ENCODE results near the gene LRFN3. TPM values are rescaled to one million over a fixed set of nuclear protein-coding genes. Genes with fewer than 3 reads are reported as not detected.

Gene LRFN3
- total RNA-seq, 2 experiments from 2014 or later: 2.8 to 6.0 TPM

- H3K36me3 ChIP-seq (ENCODE audit: insufficient read depth, low read length): peaks cover 62% of the 10 kb centered on the region
- H2AFZ ChIP-seq (ENCODE audit: low read length): no peak overlapping the region
- no peaks in the 10 kb centered on the region for H4K20me1 ChIP-seq (ENCODE audit: insufficient read depth, low read length)
- no TSS peak for BruUV-seq (replicated peaks)
- H3K9me3 ChIP-seq (ENCODE audit: low read length): no peaks in the 10 kb centered on the region
- no peaks in the 10 kb centered on the region for H3K9me2 ChIP-seq (ENCODE audit: insufficient read depth, low read length)
- TF ChIP-seq EZH2phosphoT487 (IDR thresholded peaks at IDR 0.05; ENCODE audit: borderline replicate concordance, low read depth, low read length): no peak
- TF ChIP-seq, protein P1, sequence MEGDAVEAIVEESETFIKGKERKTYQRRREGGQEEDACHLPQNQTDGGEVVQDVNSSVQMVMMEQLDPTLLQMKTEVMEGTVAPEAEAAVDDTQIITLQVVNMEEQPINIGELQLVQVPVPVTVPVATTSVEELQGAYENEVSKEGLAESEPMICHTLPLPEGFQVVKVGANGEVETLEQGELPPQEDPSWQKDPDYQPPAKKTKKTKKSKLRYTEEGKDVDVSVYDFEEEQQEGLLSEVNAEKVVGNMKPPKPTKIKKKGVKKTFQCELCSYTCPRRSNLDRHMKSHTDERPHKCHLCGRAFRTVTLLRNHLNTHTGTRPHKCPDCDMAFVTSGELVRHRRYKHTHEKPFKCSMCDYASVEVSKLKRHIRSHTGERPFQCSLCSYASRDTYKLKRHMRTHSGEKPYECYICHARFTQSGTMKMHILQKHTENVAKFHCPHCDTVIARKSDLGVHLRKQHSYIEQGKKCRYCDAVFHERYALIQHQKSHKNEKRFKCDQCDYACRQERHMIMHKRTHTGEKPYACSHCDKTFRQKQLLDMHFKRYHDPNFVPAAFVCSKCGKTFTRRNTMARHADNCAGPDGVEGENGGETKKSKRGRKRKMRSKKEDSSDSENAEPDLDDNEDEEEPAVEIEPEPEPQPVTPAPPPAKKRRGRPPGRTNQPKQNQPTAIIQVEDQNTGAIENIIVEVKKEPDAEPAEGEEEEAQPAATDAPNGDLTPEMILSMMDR (conservative IDR thresholded peaks at IDR 0.05; ENCODE audit: low read length): no peak
- peak overlapping the region; percentile 99 for H3K4me2 ChIP-seq (ENCODE audit: low read length)
- CTCF ChIA-PET (ENCODE audit: unreplicated experiment): no interaction called here
- H3K27ac ChIP-seq (ENCODE audit: low read depth, low read length, poor library complexity, severe bottlenecking): peak overlapping the region; percentile 87
- peak overlapping the region; percentile 77 for H3K4me3 ChIP-seq (ENCODE audit: low read depth, low read length, poor library complexity, severe bottlenecking)
- H3K4me1 ChIP-seq (ENCODE audit: insufficient read depth, low read length, poor library complexity, severe bottlenecking): peaks cover 32% of the 10 kb centered on the region
- H3K79me2 ChIP-seq (ENCODE audit: insufficient read depth, low read depth, low read length): peaks cover 29% of the 10 kb centered on the region
- DNase-seq (ENCODE audit: low spot score): no peak
- POLR2A ChIA-PET: interaction anchor here (1.2 kb wide), 1 partner anchor 15 kb away, joined by 3 read pairs; no protein-coding TSS in a partner anchor
- intact Hi-C loops (cut with micrococcal nuclease; ENCODE audit: unreplicated experiment): no loop called here
Measured at GRCh38 chr19:35897706-35898451, 38.3 kb upstream of the LRFN3 start.

- peaks cover 57% of the 10 kb centered on the region for H3K36me3 ChIP-seq (ENCODE audit: insufficient read depth, low read length)
- BruUV-seq (replicated peaks): no TSS peak
- H2AFZ ChIP-seq (ENCODE audit: low read length): no peak overlapping the region
- TF ChIP-seq, protein P1 (conservative IDR thresholded peaks at IDR 0.05; ENCODE audit: low read length): no peak
- TF ChIP-seq EZH2phosphoT487 (IDR thresholded peaks at IDR 0.05; ENCODE audit: borderline replicate concordance, low read depth, low read length): no peak
- CTCF ChIA-PET (ENCODE audit: unreplicated experiment): no interaction called here
- H3K4me3 ChIP-seq (ENCODE audit: low read depth, low read length, poor library complexity, severe bottlenecking): peak overlapping the region; percentile 77
- H3K27ac ChIP-seq (ENCODE audit: low read depth, low read length, poor library complexity, severe bottlenecking): peak overlapping the region; percentile 87
- no peak for DNase-seq (ENCODE audit: low spot score)
- POLR2A ChIA-PET: interaction anchor here (1.2 kb wide), 1 partner anchor 15 kb away, joined by 3 read pairs; no protein-coding TSS in a partner anchor
- H3K9me2 ChIP-seq (ENCODE audit: insufficient read depth, low read length): no peaks in the 10 kb centered on the region
- no peaks in the 10 kb centered on the region for H4K20me1 ChIP-seq (ENCODE audit: insufficient read depth, low read length)
- peaks cover 38% of the 10 kb centered on the region for H3K4me1 ChIP-seq (ENCODE audit: insufficient read depth, low read length, poor library complexity, severe bottlenecking)
- intact Hi-C loops (cut with micrococcal nuclease; ENCODE audit: unreplicated experiment): no loop called here
- H3K79me2 ChIP-seq (ENCODE audit: insufficient read depth, low read depth, low read length): peaks cover 30% of the 10 kb centered on the region
- H3K9me3 ChIP-seq (ENCODE audit: low read length): no peaks in the 10 kb centered on the region
- H3K4me2 ChIP-seq (ENCODE audit: low read length): peak overlapping the region; percentile 99
Measured at GRCh38 chr19:35898499-35898809, 37.7 kb upstream of the LRFN3 start.

Data from OCI-LY7 (cell line).